GDM1 (cell line): ENCODE results near the gene GLCE.

Source experiments
- DNase-seq: peaks from one replicate; lab custom pipeline; 2025; lab: John Stamatoyannopoulos, UW

GLCE gene

GRCh38 chr15:69206079-69206478, 45.6 kb downstream of the GLCE start:
- no peak for DNase-seq

DNA sequence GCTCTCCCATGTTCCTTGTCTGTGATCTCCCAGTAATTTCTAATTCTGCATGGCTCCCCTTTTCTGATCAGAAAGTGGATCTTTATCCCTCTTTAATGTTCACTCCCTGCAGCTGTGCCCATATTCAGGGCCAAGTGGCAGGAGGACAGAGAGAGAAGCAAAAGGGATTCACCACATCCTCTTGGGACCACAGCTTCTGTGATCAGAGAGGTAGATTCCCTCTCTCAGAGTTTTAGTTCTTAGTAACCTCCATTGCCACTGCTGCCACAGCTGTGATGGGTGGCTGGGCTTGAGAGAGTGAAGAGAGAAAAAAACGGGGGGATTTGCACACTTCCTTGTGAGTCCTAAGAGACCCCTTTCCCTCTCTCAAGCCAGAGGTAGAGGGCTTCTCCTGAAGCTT, 49.2 kb downstream of the GLCE start:
- no peak for DNase-seq

- DNase-seq, result no peak
These were observed 50.1 kb downstream of the GLCE start for GRCh38 chr15:69210574-69210973.

GRCh38 chr15:69213786-69214185, 53.4 kb downstream of the GLCE start:
- no peak for DNase-seq

DNA sequence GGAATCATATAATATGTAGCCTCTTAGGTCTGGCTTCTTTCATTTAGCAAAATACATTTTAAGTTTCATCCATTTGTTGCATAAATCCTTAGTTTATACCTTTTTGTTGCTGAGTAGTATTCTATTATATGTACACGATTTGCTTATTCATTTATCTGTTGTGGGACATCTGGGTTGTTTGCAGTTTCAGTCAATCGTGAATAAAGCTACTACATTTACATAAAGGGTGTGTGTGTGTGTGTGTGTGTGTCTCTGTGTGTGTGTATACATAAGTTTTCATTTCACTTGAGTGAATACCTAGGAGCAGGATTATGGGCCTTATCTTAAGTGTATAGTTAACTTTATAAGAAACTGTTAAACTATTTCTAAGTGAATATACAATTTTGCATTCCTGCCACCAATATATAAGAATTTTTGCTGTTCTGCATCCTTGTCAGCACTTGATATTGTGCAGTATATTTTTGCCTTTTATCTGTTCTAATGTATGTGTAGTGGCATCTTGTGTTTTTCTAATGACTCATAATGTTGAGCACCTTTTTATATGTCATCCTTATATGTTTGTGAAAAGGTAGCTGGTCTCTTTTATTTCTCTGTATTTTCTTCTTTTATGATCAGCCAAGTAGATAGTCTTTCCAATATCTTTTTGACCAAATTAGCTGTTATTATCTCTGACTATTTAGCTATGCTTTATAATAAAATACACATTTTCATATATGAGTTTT, 55.0 kb downstream of the GLCE start:
- no peak for DNase-seq

GRCh38 chr15:69217381-69217780, 56.9 kb downstream of the GLCE start:
- no peak for DNase-seq

DNA sequence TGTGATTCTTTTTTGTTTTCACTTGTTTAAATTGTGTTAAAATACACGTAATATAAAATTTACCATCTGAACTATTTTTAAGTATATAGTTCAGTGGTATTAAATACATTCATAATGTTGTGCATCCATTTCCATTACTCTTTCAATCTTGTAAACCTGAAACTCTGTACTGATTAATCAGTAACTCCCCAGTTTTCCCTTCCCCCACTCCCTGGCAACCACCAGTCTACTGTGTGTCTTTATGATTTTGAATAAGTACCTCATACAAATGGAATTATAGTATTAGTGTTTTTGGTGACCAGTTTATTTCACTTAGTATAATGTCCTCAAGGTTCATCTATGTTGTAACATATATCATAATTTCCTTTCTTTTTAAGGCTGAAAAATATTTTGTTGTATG, 59.3 kb downstream of the GLCE start:
- DNase-seq, result no peak

DNA sequence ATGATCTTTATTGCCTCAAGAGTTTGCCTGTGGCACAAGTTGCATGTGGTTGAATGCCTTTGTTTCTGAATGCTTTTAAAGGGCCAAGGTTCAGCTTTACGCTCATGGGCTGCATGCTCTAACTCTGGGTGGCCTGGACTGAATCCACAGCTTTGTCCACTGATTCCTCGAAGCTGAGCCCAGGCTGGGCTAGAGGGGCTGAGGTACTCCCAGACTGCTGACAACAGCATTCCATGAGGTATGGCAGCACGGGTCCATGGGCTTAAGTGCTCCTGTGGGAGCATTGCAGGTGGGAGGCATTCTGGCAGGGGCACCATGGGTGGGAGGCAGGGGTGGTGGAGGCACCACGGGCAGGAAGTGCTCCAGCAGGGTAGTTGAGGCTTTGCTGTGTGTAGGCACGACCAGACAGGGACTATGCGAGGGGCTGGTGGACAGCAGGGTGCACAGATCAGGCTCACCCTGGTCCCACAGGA, 61.6 kb downstream of the GLCE start:
- no peak for DNase-seq

GRCh38 chr15:69223083-69223813, 62.8 kb downstream of the GLCE start:
- no peak for DNase-seq

DNA sequence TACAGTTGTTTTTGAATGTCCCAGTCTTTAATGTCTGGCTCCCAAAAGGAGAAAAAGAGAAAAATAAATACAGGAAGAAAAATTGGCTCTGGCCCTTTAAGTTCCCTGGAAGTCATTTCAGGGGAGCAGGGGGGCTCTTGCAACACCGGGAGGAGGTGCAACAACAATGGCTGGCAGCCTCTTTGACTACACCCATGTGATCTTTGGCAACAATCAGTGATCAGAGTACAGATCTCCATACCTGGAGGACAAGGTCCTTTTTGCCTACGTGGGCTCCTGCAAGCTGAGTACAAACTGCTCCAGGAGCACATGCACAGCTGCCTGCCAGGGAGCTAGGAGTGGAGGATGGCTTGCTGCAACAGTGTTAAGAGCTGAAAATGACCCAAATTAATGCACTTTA, 63.9 kb downstream of the GLCE start:
- no peak for DNase-seq

DNA sequence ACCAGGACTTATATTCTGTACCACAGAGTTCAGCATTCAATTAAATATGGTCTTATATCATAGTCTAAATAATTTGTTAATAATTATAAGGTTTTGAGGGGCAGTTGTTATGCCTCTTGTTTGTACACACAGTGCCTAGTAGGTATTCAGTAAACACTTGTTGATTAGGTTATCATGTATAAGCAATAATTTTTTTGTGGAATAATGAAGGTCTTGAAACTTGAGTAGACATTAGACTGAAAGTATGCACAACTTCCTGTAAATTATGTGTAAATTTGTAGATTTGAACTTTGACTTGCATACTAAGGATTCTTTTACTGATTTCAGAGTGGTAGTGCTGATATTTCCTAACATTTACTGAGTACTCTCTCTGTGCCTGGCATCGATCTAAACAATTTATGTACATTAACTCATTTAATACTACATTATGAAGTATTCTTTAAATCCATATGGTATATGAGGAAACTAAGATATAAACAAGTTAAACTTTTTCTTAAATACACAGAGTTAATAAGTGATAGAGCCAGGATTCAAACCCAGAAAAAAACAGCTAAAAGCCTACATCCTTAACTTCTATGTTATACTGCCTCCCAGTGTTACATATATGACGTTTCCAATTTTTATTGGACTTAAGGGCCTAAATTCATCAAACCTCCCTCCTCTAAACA, 65.1 kb downstream of the GLCE start:
- DNase-seq, result peak; percentile 7

GRCh38 chr15:69226023-69226355, 65.6 kb downstream of the GLCE start:
- DNase-seq, result no peak

DNA sequence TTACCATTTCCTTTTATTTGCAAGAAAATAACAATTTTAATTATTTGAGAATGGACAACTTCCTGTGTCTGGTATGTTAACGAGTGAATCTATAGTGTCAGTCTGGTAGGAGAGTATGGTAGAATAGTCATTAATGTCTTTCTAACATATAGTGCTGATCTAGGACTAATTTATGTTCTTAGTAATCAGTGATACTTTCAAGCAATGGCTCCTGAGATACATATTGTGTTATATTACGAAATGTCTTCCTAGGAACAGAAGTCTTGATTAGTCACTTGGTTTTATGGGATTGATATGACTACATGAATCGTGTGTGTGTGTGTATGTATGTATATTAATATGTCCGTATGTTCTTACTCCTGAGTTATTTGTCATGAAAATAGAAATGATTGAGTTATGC, 71.7 kb downstream of the GLCE start:
- no peak for DNase-seq

- DNase-seq, result no peak
These were observed 72.3 kb downstream of the GLCE start for GRCh38 chr15:69232765-69233164.

- DNase-seq, result no peak
These were observed 74.2 kb downstream of the GLCE start for GRCh38 chr15:69234676-69235075.

DNA sequence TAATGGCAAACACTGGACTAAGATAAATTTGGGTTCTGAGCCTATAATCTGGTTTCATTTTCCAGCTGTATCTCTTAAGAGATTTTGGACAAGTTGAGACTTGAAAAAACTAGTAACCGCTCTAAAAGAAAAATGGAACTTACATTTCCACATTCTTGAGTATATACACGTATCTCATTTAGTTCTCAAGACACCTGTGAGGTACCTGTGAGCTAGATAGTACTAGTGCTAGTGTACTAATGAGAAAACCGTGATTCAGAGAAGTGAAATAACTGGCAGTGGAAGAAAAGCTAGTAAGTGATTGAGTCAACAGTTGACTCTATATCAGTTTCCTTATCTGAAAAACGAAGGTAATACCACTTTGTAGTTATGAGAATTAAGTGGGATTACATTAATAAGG, 76.1 kb downstream of the GLCE start:
- no peak for DNase-seq

GRCh38 chr15:69237718-69238117, 77.3 kb downstream of the GLCE start:
- no peak for DNase-seq

GRCh38 chr15:69244798-69245197, 84.4 kb downstream of the GLCE start:
- DNase-seq, result no peak

DNA sequence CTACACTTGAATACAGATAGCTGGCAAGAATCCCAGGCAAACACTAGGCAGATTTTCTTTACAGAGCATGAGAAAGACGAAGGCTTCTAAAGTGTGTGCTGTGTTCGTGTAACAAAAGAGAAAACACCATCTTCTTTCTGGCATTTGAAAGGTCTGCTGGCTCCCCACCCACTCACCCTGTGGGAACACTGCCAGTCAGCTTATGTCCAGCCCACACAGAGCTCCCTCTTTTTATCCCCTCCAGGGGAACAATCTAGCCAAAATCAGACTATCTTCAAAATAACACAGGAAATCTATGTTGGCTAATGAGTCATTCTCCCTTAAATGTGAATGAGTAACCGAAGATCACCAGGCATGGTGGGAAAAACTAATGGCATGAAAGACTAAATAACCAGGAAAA, 92.7 kb downstream of the GLCE start:
- no peak for DNase-seq

DNA sequence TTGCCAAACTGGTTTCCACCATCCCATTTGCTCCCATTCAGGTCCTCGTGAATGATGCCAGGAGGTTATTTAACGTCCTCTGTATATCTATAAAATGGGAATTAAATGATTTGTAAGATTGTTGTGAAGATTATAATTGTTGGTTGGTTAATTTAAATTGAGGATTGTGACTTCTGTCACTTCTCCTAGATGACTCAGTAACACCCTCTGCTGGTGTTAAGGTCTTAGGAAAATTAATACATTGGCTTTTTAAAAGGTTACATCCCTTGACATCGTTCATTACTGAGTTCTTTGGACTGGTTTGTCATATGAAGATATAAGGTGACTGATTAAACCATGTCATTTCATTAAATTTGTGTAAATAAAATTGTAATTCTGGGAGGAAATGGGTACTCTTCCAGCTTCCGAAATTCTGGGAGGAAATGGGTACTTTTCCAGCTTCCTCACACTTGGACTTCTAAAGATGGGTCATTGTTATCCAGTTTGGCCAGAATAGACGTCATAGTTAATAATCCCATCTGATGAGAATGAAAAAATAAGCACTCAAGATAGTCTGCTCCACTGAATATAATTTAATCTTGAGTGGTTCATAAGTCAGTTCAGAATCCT, 105.0 kb downstream of the GLCE start:
- DNase-seq, result no peak

GRCh38 chr15:69271217-69271616, 110.8 kb downstream of the GLCE start:
- no peak for DNase-seq

- no peak for DNase-seq
These were observed 111.7 kb downstream of the GLCE start for GRCh38 chr15:69272139-69272538.

DNA sequence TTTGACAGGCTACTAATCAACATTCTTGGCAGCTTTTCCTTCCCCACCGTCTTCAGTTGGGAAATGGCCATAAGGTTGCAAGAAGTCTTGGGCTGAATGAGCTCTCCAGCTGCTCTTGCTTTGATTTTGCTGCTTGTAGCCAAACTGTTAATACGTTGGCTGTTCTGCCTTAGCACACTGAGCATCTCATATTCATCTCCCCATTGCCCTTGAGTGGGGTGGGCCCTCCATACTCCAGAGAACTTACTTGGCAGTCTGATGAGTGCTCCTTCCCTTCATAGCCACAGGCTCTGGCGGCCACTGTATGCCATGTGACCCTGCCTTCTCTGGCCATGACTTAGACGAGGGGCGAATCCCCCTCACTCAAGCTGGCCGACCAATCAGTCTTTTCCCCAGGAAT, 112.5 kb downstream of the GLCE start:
- DNase-seq, result no peak
